Naive thymus-derived CD4-positive, alpha-beta T cell (primary cell): ENCODE results near the gene AP4B1. TPM values are rescaled to one million over a fixed set of nuclear protein-coding genes. Genes with fewer than 3 reads are reported as not detected.
A peak's percentile ranks its signal among the peaks of the same experiment; 100 is the strongest.

ENCODE experiments used
- ATAC-seq: fragments of 150-1000 bp; cut with Tn5 transposase; 2 replicates; pipeline ENCODE4 v1.10.0; 2021; ENCODE audit warnings: mild to moderate bottlenecking, moderate library complexity
- CTCF ChIA-PET: fragments of 350-600 bp; sonication (Branson Sonifier 250); formaldehyde crosslinking; loops from one replicate; lab custom pipeline; 2021; ENCODE audit warnings: antibody characterized with exemption; lab: Charles Lee
- POLR2A ChIA-PET: fragments of 350-600 bp; sonication (Branson Sonifier 250); formaldehyde crosslinking; loops from one replicate; lab custom pipeline; 2021; ENCODE audit warnings: antibody characterized with exemption, inconsistent platforms; lab: Charles Lee
- DNase-seq, 9 donors: peaks; one replicate each; pipeline versions ENCODE4 v3.0.0 to v3.0.0-alpha.2; 2020 to 2022; ENCODE audit warnings: mixed read lengths in 1 of 9
- H3K27ac ChIP-seq: one replicate; pipeline ENCODE4 v1.7.0; 2013; ENCODE audit warnings: mild to moderate bottlenecking, low read depth, low read length, moderate library complexity
- H3K27me3 ChIP-seq, 2 donors: one replicate each; pipeline ENCODE4 v1.7.0; 2013; ENCODE audit warnings: low read length in 2 of 2, mild to moderate bottlenecking in 2 of 2, moderate library complexity in 2 of 2; ENCODE audit not compliant: control insufficient read depth in 2 of 2, insufficient read depth in 2 of 2
- H3K36me3 ChIP-seq, 3 experiments: 1 replicate in 2 of 3; 2 replicates in 1 of 3; pipeline ENCODE4 v1.7.0; 2013; ENCODE audit warnings: low read length in 3 of 3, mild to moderate bottlenecking in 3 of 3, moderate library complexity in 1 of 3; ENCODE audit not compliant: insufficient read depth in 3 of 3, control insufficient read depth in 2 of 3
- H3K4me1 ChIP-seq, 2 donors: one replicate each; pipeline ENCODE4 v1.7.0; 2013; ENCODE audit warnings: low read length in 2 of 2, mild to moderate bottlenecking in 2 of 2, moderate library complexity in 1 of 2; ENCODE audit not compliant: control insufficient read depth in 2 of 2, insufficient read depth in 2 of 2
- H3K4me3 ChIP-seq: 2 replicates; pipeline ENCODE4 v1.7.0; 2013; ENCODE audit warnings: mild to moderate bottlenecking, low read length
- H3K9me3 ChIP-seq, 3 experiments: 1 replicate in 2 of 3; 2 replicates in 1 of 3; pipeline ENCODE4 v1.7.0; 2013; ENCODE audit warnings: low read length in 3 of 3; ENCODE audit not compliant: control insufficient read depth in 2 of 3
- H3K27ac Mint-ChIP-seq, 9 donors: one replicate each; pipeline ENCODE4 v1.8.0; 2020 to 2022; ENCODE audit warnings: mixed read lengths in 9 of 9, mild to moderate bottlenecking in 8 of 9, moderate library complexity in 5 of 9, inconsistent platforms in 2 of 9
- H3K27me3 Mint-ChIP-seq, 5 donors: one replicate each; pipeline ENCODE4 v1.8.0; 2021 to 2022; ENCODE audit warnings: mixed read lengths in 5 of 5, mild to moderate bottlenecking in 1 of 5
- H3K36me3 Mint-ChIP-seq, 5 donors: one replicate each; pipeline ENCODE4 v1.8.0; 2020 to 2022; ENCODE audit warnings: mixed read lengths in 5 of 5, mild to moderate bottlenecking in 3 of 5, inconsistent platforms in 1 of 5
- H3K4me1 Mint-ChIP-seq, 7 donors: one replicate each; pipeline ENCODE4 v1.8.0; 2020 to 2022; ENCODE audit warnings: mixed read lengths in 7 of 7, mild to moderate bottlenecking in 3 of 7, inconsistent platforms in 1 of 7
- H3K4me3 Mint-ChIP-seq, 10 donors: one replicate each; pipeline ENCODE4 v1.8.0; 2020 to 2022; ENCODE audit warnings: mild to moderate bottlenecking in 10 of 10, mixed read lengths in 10 of 10, moderate library complexity in 6 of 10, inconsistent platforms in 2 of 10
- H3K9me3 Mint-ChIP-seq, 11 donors: one replicate each; pipeline ENCODE4 v1.8.0; 2020 to 2022; ENCODE audit warnings: mixed read lengths in 11 of 11, mild to moderate bottlenecking in 4 of 11, inconsistent platforms in 1 of 11, moderate library complexity in 1 of 11
- intact Hi-C, 2 donors: fragments of 100-400 bp; cut with micrococcal nuclease; formaldehyde crosslinking; loops; one replicate each; pipeline ENCODE4 v1.15.1; 2023
- polyA plus RNA-seq, 2 donors: library from polyadenylated mRNA; unstranded; fragments of 300-500 nt; fragmentation: Illumina TruSeq; gene quantifications; one replicate each; pipeline ENCODE4 v1.2.3, GENCODE V29; 2021
- total RNA-seq, 6 experiments: library from RNA in 5 of 6; stranded (reverse) in 5 of 6; gene quantifications; 1 replicate in 5 of 6; 2 replicates in 1 of 6; pipeline ENCODE4 v1.2.3 and lab custom pipeline; 2021 to 2026

The AP4B1 gene
- total and polyA plus RNA-seq, 7 experiments from 2014 or later = 13.7 to 75.4 (median 51.4) TPM

GRCh38 chr1:113871597-113872113, 32.9 kb downstream of the AP4B1 start, which contains the start of gene PTPN22:
TSS of gene PTPN22 (minus strand) at chr1:113871712.
- Mint-ChIP-seq H3K27me3 (no peaks in the 10 kb centered on the region), H3K9me3 (peaks cover 0 to 3% (median 0%) of the 10 kb centered on the region in 11 donors), H3K4me3 (peak within 1 kb of the TSS; percentile 82 to 95 (median 92)), H3K4me1 (peaks cover 37 to 77% (median 72%) of the 10 kb centered on the region in 7 donors), H3K36me3 (peaks cover 0 to 17% (median 6%) of the 10 kb centered on the region in 5 donors), H3K27ac (peak within 1 kb of the TSS; percentile 94 to 99 (median 98))
- Histone ChIP-seq H3K9me3 (no peaks in the 10 kb centered on the region), H3K4me3 (peak within 1 kb of the TSS; percentile 81), H3K36me3 (no peaks in the 10 kb centered on the region), H3K27me3 (no peaks in the 10 kb centered on the region), H3K27ac (peak within 1 kb of the TSS; percentile 87), H3K4me1 (peaks cover 30 to 65% of the 10 kb centered on the region in 2 donors)
- ChIA-PET POLR2A (interaction anchor here (0.7 to 1.0 kb wide), 4 partner anchors 15 to 58 kb away, joined by 3 to 5 read pairs (median 3); partner anchors contain the start of gene HIPK1), CTCF (no interaction called here)
- intact Hi-C loops = loop anchor here (1.0 to 5.0 kb wide), 14 partner anchors 15 to 1253 kb away; partner anchors contain the start of genes BCL2L15 (in 2 of the 2), CAPZA1 (in 2 of the 2), ST7L (in 2 of the 2) and AP4B1 (in 1 of the 2)
- DNase-seq (peak; percentile 41 to 91 (median 87)), ATAC-seq (peak; percentile 98)

- Mint-ChIP-seq H3K27me3 (no peaks in the 10 kb centered on the region), H3K36me3 (peaks cover 0 to 20% (median 7%) of the 10 kb centered on the region in 5 donors), H3K27ac (peak overlapping the region; percentile 91 to 99 (median 95)), H3K4me1 (peaks cover 40 to 79% (median 74%) of the 10 kb centered on the region in 7 donors), H3K4me3 (peak overlapping the region; percentile 82 to 95 (median 92)), H3K9me3 (peaks cover 0 to 3% (median 0%) of the 10 kb centered on the region in 11 donors)
- CTCF ChIA-PET = interaction anchor here (0.7 to 1.6 kb wide), 3 partner anchors 10 to 35 kb away, joined by 3 to 7 read pairs (median 4); partner anchors contain the start of gene AP4B1
- H3K27me3 ChIP-seq = no peaks in the 10 kb centered on the region
- POLR2A ChIA-PET = interaction anchor here (1.1 to 3.3 kb wide), 5 partner anchors 9 to 59 kb away, joined by 3 to 19 read pairs (median 9); partner anchors contain the start of genes AP4B1 and HIPK1
- H3K4me3 ChIP-seq = peak overlapping the region; percentile 81
- no peaks in the 10 kb centered on the region for H3K9me3 ChIP-seq
- ATAC-seq = no peak
- peak in 1 of 9 donors; percentile 8 for DNase-seq
- H3K27ac ChIP-seq = peak overlapping the region; percentile 87
- H3K4me1 ChIP-seq = peaks cover 30 to 62% of the 10 kb centered on the region in 2 donors
- H3K36me3 ChIP-seq = no peaks in the 10 kb centered on the region
- intact Hi-C loops = loop anchor here (1.0 to 5.0 kb wide), 13 partner anchors 17 to 1252 kb away; partner anchors contain the start of genes CAPZA1 (in 2 of the 2), ST7L (in 2 of the 2), AP4B1 (in 1 of the 2) and BCL2L15 (in 1 of the 2)
Observed at GRCh38 chr1:113870778-113871177, 33.8 kb downstream of the AP4B1 start.

GRCh38 chr1:113868387-113869083, 36.1 kb downstream of the AP4B1 start:
- Mint-ChIP-seq H3K9me3 (no peaks in the 10 kb centered on the region), H3K4me3 (peak overlapping the region; percentile 41 to 95 (median 86)), H3K36me3 (peaks cover 0 to 26% (median 16%) of the 10 kb centered on the region in 5 donors), H3K27ac (peak overlapping the region in 8 of 9 donors; percentile 46 to 86 (median 76)), H3K4me1 (peaks cover 35 to 74% (median 65%) of the 10 kb centered on the region in 7 donors), H3K27me3 (no peaks in the 10 kb centered on the region)
- Histone ChIP-seq H3K27ac (no peak overlapping the region), H3K36me3 (peaks cover 0 to under 1% (median 0%) of the 10 kb centered on the region in 3 experiments), H3K27me3 (no peaks in the 10 kb centered on the region), H3K4me1 (peaks cover 26 to 46% of the 10 kb centered on the region in 2 donors), H3K4me3 (no peak overlapping the region), H3K9me3 (no peaks in the 10 kb centered on the region)
- CTCF ChIA-PET = interaction anchor here (0.6 to 1.3 kb wide), 5 partner anchors 18 to 189 kb away, joined by 3 to 4 read pairs (median 3); partner anchors contain the start of gene BCL2L15
- POLR2A ChIA-PET = interaction anchor here (1.0 to 3.3 kb wide), 7 partner anchors 11 to 61 kb away, joined by 3 to 19 read pairs (median 7); partner anchors contain the start of genes AP4B1, HIPK1 and RSBN1
- intact Hi-C loops = no loop called here
- DNase-seq = peak in 1 of 9 donors; percentile 20
- ATAC-seq = no peak

GRCh38 chr1:113861641-113862040, 43.0 kb downstream of the AP4B1 start:
- POLR2A ChIA-PET = no interaction called here
- H3K36me3 Mint-ChIP-seq = peaks cover 1 to 51% (median 35%) of the 10 kb centered on the region in 5 donors

GRCh38 chr1:113860891-113861290, 43.7 kb downstream of the AP4B1 start:
- no peak overlapping the region for H3K4me3 ChIP-seq
- Mint-ChIP-seq H3K27me3 (no peaks in the 10 kb centered on the region), H3K4me3 (peak overlapping the region in 1 of 10 donors; percentile 29), H3K27ac (peak overlapping the region in 6 of 9 donors; percentile 0 to 77 (median 22)), H3K4me1 (peaks cover 28 to 58% (median 45%) of the 10 kb centered on the region in 7 donors), H3K36me3 (peaks cover 9 to 56% (median 40%) of the 10 kb centered on the region in 5 donors), H3K9me3 (no peaks in the 10 kb centered on the region)
- H3K27me3 ChIP-seq = no peaks in the 10 kb centered on the region
- H3K4me1 ChIP-seq = peaks cover 0 to 30% of the 10 kb centered on the region in 2 donors
- no peak overlapping the region for H3K27ac ChIP-seq
- CTCF ChIA-PET = interaction anchor here (1.0 kb wide), 1 partner anchor 10 kb away, joined by 3 read pairs; no protein-coding TSS in a partner anchor
- DNase-seq (no peak), ATAC-seq (no peak)
- POLR2A ChIA-PET = interaction anchor here (1.3 kb wide), 1 partner anchor 33 kb away, joined by 3 read pairs; no protein-coding TSS in a partner anchor
- H3K9me3 ChIP-seq = no peaks in the 10 kb centered on the region
- H3K36me3 ChIP-seq = peaks cover 0 to 30% (median 5%) of the 10 kb centered on the region in 3 experiments
- intact Hi-C loops = no loop called here

More at GRCh38 chr1:113861641-113862040, 43.0 kb downstream of the AP4B1 start:
- Histone ChIP-seq H3K4me3 (no peak overlapping the region), H3K27me3 (no peaks in the 10 kb centered on the region), H3K4me1 (peaks cover 0 to 30% of the 10 kb centered on the region in 2 donors), H3K36me3 (peaks cover 0 to 23% (median 5%) of the 10 kb centered on the region in 3 experiments), H3K27ac (no peak overlapping the region), H3K9me3 (no peaks in the 10 kb centered on the region)
- Mint-ChIP-seq H3K4me3 (no peak overlapping the region), H3K27me3 (no peaks in the 10 kb centered on the region), H3K9me3 (no peaks in the 10 kb centered on the region), H3K4me1 (peaks cover 23 to 57% (median 47%) of the 10 kb centered on the region in 7 donors), H3K27ac (peak overlapping the region in 6 of 9 donors; percentile 0 to 77 (median 54))
- intact Hi-C loops = no loop called here
- ATAC-seq (no peak), DNase-seq (no peak)
- CTCF ChIA-PET = no interaction called here
